Measurements from ENCODE around the gene CLPTM1. TPM values are rescaled to one million over a fixed set of nuclear protein-coding genes. Genes with fewer than 3 reads are reported as not detected.
"Not testable (repeated sequence)": the region's sequence is repeated elsewhere in the genome, so short reads cannot be mapped to it uniquely, and the experiment has no call there.

Gene CLPTM1
- total RNA-seq, 8 experiments from 2014 or later, result 37.2 to 81.3 (median 59.5) TPM

DNA sequence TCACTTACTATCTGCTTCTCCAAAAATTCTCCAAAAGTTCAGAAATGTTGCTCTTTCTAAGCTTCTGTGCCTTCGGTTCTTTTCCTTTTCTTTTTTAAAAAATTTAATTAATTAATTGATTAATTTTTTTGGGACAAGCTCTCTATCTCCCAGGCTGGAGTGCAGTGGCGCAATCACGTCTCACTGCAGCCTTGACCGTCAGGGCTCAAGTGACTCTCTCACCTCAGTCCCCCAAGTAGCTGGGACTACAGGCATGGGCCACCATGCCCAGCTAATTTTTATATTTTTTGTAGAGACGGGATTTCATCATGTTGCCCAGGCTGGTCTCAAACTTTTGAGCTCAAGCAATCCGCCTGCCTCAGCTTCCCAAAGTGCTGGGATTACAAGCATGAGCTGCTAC is 16.3 kb downstream of the CLPTM1 start:
- ATAC-seq (replicated peaks in 6 of 8); H3K27ac ChIP-seq; H3K4me3 ChIP-seq; H3K4me1 ChIP-seq (replicated peaks in 1 of 2); in situ Hi-C loops (cut with MboI; ENCODE audit: low pct_unique_long_range_greater_than_20kb in 2 of 9, low sequenced_read_pairs in 9 of 9, unreplicated experiment in 9 of 9): not testable (repeated sequence)
- 20 to 100% (median 84%) methylated on average over 1 to 6 of the region's 6 CpGs for WGBS, 10 experiments

DNA sequence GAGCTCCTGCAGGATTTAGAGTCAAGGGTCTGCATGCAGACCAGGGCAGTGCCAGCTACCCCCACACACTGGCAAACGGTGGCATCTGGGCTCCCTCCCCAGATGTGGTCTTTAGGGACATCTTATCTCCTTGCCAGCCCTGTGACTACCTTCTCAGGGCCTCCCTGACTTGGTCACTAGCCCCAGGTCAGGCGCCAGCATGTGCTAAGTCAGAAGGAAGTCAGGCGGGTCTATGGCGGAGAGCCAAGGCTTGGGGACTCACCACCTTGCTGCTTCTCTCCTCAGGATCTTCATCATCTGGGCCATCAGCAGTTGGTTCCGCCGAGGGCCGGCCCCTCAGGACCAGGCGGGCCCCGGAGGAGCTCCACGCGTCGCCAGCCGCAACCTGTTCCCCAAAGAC is 17.6 kb downstream of the CLPTM1 start:
- ATAC-seq (replicated peaks in 6 of 8), result no peak
- Histone ChIP-seq H3K27ac (no peak overlapping the region), H3K4me3 (no peak overlapping the region), H3K4me1 (replicated peaks in 1 of 2) (no peaks in the 10 kb centered on the region)
- in situ Hi-C loops (cut with MboI; ENCODE audit: low pct_unique_long_range_greater_than_20kb in 2 of 9, low sequenced_read_pairs in 9 of 9, unreplicated experiment in 9 of 9), result no loop called here
- 67 to 100% (median 100%) methylated on average over 1 to 2 of the region's 13 CpGs; no CpG with 5 or more reads in 5 of the 10 experiments for WGBS, 10 experiments

DNA sequence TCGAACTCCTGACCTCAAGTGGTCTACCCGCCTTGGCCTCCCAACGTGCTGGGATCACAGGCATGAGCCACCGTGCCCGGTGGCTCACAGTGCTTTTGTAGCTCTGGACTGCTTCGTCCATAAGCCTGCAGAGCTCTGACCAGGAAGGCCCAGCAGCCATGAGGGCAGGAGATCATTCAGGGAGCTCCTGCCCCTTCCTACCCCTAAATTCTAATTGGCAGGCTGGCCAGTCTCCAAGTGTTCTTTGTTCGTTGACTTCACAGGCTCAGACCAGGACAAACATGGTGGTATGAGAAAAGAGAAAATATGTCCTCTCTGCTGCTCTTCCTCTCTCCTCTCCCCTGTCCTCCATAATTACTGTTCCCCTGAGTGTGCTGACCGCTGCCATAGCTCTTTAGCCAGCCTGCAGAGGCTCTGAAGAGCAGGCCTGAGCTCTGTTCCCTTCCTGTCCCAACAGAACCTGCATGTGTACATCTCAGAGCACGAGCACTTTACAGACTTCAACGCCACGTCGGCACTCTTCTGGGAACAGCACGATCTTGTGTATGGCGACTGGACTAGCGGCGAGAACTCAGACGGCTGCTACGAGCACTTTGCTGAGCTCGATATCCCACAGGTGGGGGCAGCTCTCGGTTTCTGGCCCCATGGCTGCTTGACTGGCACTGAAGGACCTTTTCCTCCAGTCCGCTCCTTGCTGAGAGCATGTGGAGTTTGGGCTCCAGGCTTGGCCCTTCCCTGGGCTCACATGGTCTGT is 19.0 kb downstream of the CLPTM1 start:
- Histone ChIP-seq H3K4me1 (replicated peaks in 1 of 2) (no peaks in the 10 kb centered on the region), H3K27ac (no peak overlapping the region), H3K4me3 (no peak overlapping the region)
- ATAC-seq (replicated peaks in 6 of 8), result no peak
- in situ Hi-C loops (cut with MboI; ENCODE audit: low pct_unique_long_range_greater_than_20kb in 2 of 9, low sequenced_read_pairs in 9 of 9, unreplicated experiment in 9 of 9), result no loop called here
- 73 to 100% (median 95%) methylated on average over 1 to 18 of the region's 21 CpGs; no CpG with 5 or more reads in 2 of the 10 experiments for WGBS, 10 experiments

GRCh38 chr19:44974857-44975256 is 19.7 kb downstream of the CLPTM1 start:
- 40 to 100% (median 92%) methylated on average over 1 to 5 of the region's 5 CpGs; no CpG with 5 or more reads in 3 of the 10 experiments for WGBS, 10 experiments
- Histone ChIP-seq H3K27ac (no peak overlapping the region), H3K4me3 (no peak overlapping the region), H3K4me1 (replicated peaks in 1 of 2) (no peaks in the 10 kb centered on the region)
- no peak for ATAC-seq (replicated peaks in 6 of 8)
- in situ Hi-C loops (cut with MboI; ENCODE audit: low pct_unique_long_range_greater_than_20kb in 2 of 9, low sequenced_read_pairs in 9 of 9, unreplicated experiment in 9 of 9), result no loop called here

DNA sequence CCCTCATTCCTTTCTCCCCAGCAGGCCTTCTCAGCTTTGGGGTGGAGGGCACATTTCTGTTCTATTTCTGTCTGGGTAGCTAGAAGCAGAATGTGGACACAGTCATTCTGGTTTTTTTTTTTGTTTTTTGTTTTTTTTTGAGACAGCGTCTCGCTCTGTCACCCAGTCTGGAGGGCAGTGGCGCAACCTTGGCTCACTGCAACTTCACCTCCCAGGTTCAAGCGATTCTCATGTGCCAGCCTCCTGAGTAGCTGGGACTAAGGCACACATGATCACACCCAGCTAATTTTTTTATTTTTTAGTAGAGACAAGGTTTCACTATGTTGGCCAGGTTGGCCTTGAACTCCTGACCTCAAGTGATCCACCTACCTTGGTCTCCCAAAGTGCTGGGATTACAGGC is 20.3 kb downstream of the CLPTM1 start:
- in situ Hi-C loops (cut with MboI; ENCODE audit: low pct_unique_long_range_greater_than_20kb in 2 of 9, low sequenced_read_pairs in 9 of 9, unreplicated experiment in 9 of 9), result no loop called here
- no peak for ATAC-seq (replicated peaks in 6 of 8)
- H3K4me3 ChIP-seq, result no peak overlapping the region
- H3K27ac ChIP-seq, result no peak overlapping the region
- no peaks in the 10 kb centered on the region for H3K4me1 ChIP-seq (replicated peaks in 1 of 2)
- 80 to 100% (median 100%) methylated on average over 1 to 4 of the region's 4 CpGs; no CpG with 5 or more reads in 5 of the 10 experiments for WGBS, 10 experiments

DNA sequence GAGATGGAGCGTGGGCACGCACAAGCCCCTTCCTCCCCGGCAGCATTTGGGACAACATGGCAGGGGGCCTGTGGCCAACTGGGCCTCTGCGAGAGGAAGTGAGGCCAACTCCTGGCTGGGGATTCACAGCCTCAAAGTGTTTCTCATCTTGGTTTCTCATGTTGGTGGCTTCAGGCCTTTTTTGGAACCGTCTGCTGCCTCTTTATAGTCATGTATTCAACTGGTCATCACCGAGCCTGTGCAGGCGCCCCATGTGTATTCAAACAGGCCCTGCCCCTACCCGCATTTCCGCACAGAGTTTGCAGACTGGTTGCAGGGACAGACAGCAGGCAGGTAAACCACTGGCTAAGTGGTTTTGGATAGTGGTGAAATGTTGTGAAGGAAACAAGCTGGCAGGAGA is 28.8 kb downstream of the CLPTM1 start:
- 90 to 100% (median 90%) methylated on average over 1 to 6 of the region's 9 CpGs; no CpG with 5 or more reads in 7 of the 10 experiments for WGBS, 10 experiments
- Histone ChIP-seq H3K4me3 (no peak overlapping the region), H3K4me1 (replicated peaks in 1 of 2) (no peaks in the 10 kb centered on the region), H3K27ac (no peak overlapping the region)
- in situ Hi-C loops (cut with MboI; ENCODE audit: low pct_unique_long_range_greater_than_20kb in 2 of 9, low sequenced_read_pairs in 9 of 9, unreplicated experiment in 9 of 9), result no loop called here
- ATAC-seq (replicated peaks in 6 of 8), result no peak

GRCh38 chr19:44985445-44985844 is 30.3 kb downstream of the CLPTM1 start:
- Histone ChIP-seq H3K4me3 (no peak overlapping the region), H3K27ac (no peak overlapping the region), H3K4me1 (replicated peaks in 1 of 2) (no peaks in the 10 kb centered on the region)
- no peak for ATAC-seq (replicated peaks in 6 of 8)
- 73 to 100% (median 90%) methylated on average over 1 to 2 of the region's 4 CpGs; no CpG with 5 or more reads in 7 of the 10 experiments for WGBS, 10 experiments
- in situ Hi-C loops (cut with MboI; ENCODE audit: low pct_unique_long_range_greater_than_20kb in 2 of 9, low sequenced_read_pairs in 9 of 9, unreplicated experiment in 9 of 9), result no loop called here

GRCh38 chr19:44986389-44986788 is 31.2 kb downstream of the CLPTM1 start:
- Histone ChIP-seq H3K4me3 (no peak overlapping the region), H3K4me1 (replicated peaks in 1 of 2) (no peaks in the 10 kb centered on the region), H3K27ac (no peak overlapping the region)
- 90 to 93% (median 92%) methylated on average over 2 to 7 of the region's 7 CpGs; no CpG with 5 or more reads in 7 of the 10 experiments for WGBS, 10 experiments
- in situ Hi-C loops (cut with MboI; ENCODE audit: low pct_unique_long_range_greater_than_20kb in 2 of 9, low sequenced_read_pairs in 9 of 9, unreplicated experiment in 9 of 9), result no loop called here
- no peak for ATAC-seq (replicated peaks in 6 of 8)

DNA sequence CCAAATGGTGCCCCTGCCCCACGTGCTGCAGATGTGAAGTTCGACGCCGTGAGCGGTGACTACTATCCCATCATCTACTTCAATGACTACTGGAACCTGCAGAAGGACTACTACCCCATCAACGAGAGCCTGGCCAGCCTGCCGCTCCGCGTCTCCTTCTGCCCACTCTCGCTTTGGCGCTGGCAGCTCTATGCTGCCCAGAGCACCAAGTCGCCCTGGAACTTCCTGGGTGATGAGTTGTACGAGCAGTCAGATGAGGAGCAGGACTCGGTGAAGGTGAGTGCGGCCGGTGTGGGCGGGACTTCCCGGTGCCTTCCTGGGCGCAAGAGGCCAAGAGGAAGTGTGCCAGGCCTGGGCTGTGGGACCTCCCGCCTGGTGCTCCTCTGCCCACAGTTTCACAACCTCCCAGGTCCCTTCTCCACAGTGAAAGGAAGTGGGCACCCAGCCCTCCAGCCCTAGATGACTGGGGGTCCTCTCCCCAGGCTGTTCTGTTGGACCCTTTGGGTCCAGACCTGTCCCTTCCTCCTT is 32.0 kb downstream of the CLPTM1 start:
- 80 to 100% (median 91%) methylated on average over 2 to 9 of the region's 20 CpGs; no CpG with 5 or more reads in 6 of the 10 experiments for WGBS, 10 experiments
- Histone ChIP-seq H3K4me3 (no peak overlapping the region), H3K27ac (no peak overlapping the region), H3K4me1 (replicated peaks in 1 of 2) (no peaks in the 10 kb centered on the region)
- in situ Hi-C loops (cut with MboI; ENCODE audit: low pct_unique_long_range_greater_than_20kb in 2 of 9, low sequenced_read_pairs in 9 of 9, unreplicated experiment in 9 of 9), result no loop called here
- no peak for ATAC-seq (replicated peaks in 6 of 8)

DNA sequence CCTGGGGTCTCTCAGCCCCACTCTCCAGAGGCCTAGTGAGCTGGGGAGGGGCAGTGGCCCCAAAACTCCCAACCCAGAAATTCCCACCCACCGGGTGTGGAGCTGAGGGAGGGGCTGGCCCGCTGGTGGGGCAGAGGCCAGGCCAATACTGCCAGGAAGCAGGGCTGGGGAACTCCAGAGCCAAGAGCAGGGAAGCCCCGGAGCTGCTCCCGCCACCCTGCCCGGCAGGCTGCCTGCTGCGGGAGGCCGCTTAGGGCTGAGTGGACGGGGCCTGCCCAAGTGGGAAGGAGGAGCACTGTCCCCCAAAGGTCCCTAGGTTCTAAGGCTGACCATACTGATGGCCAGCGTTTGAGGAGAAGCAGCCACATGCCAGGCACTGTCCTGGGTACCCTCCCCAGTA is 33.1 kb downstream of the CLPTM1 start:
- H3K4me1 ChIP-seq (replicated peaks in 1 of 2), result no peaks in the 10 kb centered on the region
- no peak overlapping the region for H3K27ac ChIP-seq
- WGBS, 10 experiments, result 60 to 63% methylated on average over 1 of the region's 9 CpGs; no CpG with 5 or more reads in 8 of the 10 experiments
- H3K4me3 ChIP-seq, result no peak overlapping the region
- peak in 3 of 8 experiments; percentile 16 to 85 (median 82) for ATAC-seq (replicated peaks in 6 of 8)
- in situ Hi-C loops (cut with MboI; ENCODE audit: low pct_unique_long_range_greater_than_20kb in 2 of 9, low sequenced_read_pairs in 9 of 9, unreplicated experiment in 9 of 9), result no loop called here

DNA sequence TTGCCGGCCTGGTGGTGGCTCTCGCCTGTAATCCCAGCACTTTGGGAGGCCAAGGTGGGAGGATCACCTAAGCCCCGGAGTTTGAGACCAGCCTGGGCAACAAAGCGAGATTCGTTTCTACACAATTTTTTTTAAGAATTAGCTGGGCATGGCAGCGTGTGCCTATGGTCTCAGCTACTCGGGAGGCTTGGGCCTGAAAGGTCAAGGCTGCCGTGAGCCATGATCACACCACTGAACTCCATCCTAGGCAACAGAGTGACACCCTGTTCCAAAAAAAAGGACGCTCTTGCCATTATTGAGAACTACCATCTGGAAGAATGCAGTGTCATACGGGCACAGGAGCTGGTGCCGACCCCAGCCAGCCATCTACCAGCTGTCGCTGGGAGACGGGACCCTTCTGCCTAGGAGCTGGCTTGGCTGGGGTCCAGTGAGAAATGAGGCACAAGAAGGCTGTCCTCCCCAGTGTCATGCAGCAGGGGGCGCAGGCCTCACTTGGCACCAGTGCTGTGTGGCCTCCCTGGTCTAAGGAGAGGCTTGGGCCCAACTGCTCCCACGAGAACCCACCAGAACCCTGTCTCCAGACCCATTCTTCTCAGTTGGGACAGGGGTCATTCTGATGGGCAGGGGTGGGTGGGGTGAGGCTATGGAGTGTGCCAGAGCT is 33.8 kb downstream of the CLPTM1 start:
- 20 to 92% (median 80%) methylated on average over 1 to 5 of the region's 15 CpGs; no CpG with 5 or more reads in 5 of the 10 experiments for WGBS, 10 experiments
- Histone ChIP-seq H3K4me3 (no peak overlapping the region), H3K4me1 (replicated peaks in 1 of 2) (no peaks in the 10 kb centered on the region), H3K27ac (no peak overlapping the region)
- in situ Hi-C loops (cut with MboI; ENCODE audit: low pct_unique_long_range_greater_than_20kb in 2 of 9, low sequenced_read_pairs in 9 of 9, unreplicated experiment in 9 of 9), result no loop called here
- ATAC-seq (replicated peaks in 6 of 8), result peak in 7 of 8 experiments; percentile 22 to 81 (median 46)

DNA sequence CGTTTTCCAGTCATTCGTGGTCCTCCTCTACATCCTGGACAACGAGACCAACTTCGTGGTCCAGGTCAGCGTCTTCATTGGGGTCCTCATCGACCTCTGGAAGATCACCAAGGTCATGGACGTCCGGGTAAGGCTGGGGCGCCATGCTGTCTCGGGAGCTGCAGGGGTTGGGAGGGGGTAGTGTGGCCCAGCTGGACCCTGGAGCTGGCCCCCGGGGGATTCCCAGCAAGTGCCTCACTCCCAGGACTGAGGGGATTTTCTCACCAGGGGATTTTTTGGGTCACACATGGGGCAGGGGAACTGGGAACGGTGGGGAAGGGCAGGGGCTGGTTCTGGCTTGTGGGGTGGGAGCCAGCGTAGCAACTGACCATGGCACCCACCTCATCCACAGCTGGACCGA is 35.3 kb downstream of the CLPTM1 start:
- Histone ChIP-seq H3K4me1 (replicated peaks in 1 of 2) (no peaks in the 10 kb centered on the region), H3K27ac (no peak overlapping the region), H3K4me3 (no peak overlapping the region)
- WGBS, 10 experiments, result 40 to 100% methylated on average over 1 to 2 of the region's 14 CpGs; no CpG with 5 or more reads in 8 of the 10 experiments
- no peak for ATAC-seq (replicated peaks in 6 of 8)
- in situ Hi-C loops (cut with MboI; ENCODE audit: low pct_unique_long_range_greater_than_20kb in 2 of 9, low sequenced_read_pairs in 9 of 9, unreplicated experiment in 9 of 9), result no loop called here

DNA sequence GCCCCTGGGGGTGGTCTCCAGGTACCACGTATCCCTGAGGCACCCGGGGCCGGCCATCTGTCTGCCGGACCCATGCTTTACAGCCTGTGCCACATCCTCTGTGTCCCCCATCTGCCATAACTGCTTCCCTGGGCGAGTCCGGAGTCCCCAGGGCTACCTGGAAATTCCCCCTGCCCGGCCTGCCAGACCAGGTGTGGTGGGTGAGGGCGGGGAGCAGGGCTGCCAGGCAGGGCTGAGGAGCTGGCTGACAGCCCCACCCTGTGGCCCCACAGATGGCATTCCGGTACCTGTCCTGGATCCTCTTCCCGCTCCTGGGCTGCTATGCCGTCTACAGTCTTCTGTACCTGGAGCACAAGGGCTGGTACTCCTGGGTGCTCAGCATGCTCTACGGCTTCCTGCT is 35.8 kb downstream of the CLPTM1 start:
- in situ Hi-C loops (cut with MboI; ENCODE audit: low pct_unique_long_range_greater_than_20kb in 2 of 9, low sequenced_read_pairs in 9 of 9, unreplicated experiment in 9 of 9), result no loop called here
- 80% methylated on average over 1 of the region's 12 CpGs; no CpG with 5 or more reads in 9 of the 10 experiments for WGBS, 10 experiments
- no peak overlapping the region for H3K4me3 ChIP-seq
- no peak for ATAC-seq (replicated peaks in 6 of 8)
- no peaks in the 10 kb centered on the region for H3K4me1 ChIP-seq (replicated peaks in 1 of 2)
- no peak overlapping the region for H3K27ac ChIP-seq
